Measurements from ENCODE around the gene SLC30A10. TPM values are rescaled to one million over a fixed set of nuclear protein-coding genes. Genes with fewer than 3 reads are reported as not detected.

SLC30A10 gene
- polyA plus RNA-seq, 2 of the 4 experiments (the other 2 are of a cell fraction): 0.03 to 0.04 TPM

GRCh38 chr1:219910716-219911115 is 17.6 kb downstream of the SLC30A10 start:
- CTCF ChIA-PET: no interaction called here
- FAIRE-seq (no peak), DNase-seq (ENCODE audit: low read depth in 1 of 2, low spot score in 1 of 2) (no peak), ATAC-seq (no peak)
- TF ChIP-seq HEYL (CRISPR knock-in tag; IDR thresholded peaks at IDR 0.05): no peak
- Histone ChIP-seq H3K4me2 (no peak overlapping the region), H3K9me3 (no peaks in the 10 kb centered on the region), H3K27ac (no peak overlapping the region), H3K4me3 (no peak overlapping the region), H3K4me1 (no peaks in the 10 kb centered on the region)
- 56% methylated on average over 6 of the region's 6 CpGs for WGBS (ENCODE audit: missing lambda C conversion rate)
- POLR2A ChIA-PET: no interaction called here

GRCh38 chr1:219909476-219909875 is 18.9 kb downstream of the SLC30A10 start:
- WGBS (ENCODE audit: missing lambda C conversion rate): 24% methylated on average over 4 of the region's 4 CpGs
- DNase-seq (ENCODE audit: low read depth in 1 of 2, low spot score in 1 of 2): no peak
- H3K4me2 ChIP-seq: no peak overlapping the region
- no peak for ATAC-seq
- POLR2A ChIA-PET: no interaction called here
- H3K4me1 ChIP-seq: no peaks in the 10 kb centered on the region
- no peak for TF ChIP-seq MAFK (IDR thresholded peaks at IDR 0.05; ENCODE audit: partially characterized antibody)
- TF ChIP-seq MAX (IDR thresholded peaks at IDR 0.05): no peak
- no peak for TF ChIP-seq HOXB13 (CRISPR knock-in tag; IDR thresholded peaks at IDR 0.05; ENCODE audit: low read depth)
- no peak for TF ChIP-seq ESRRA (IDR thresholded peaks at IDR 0.05; ENCODE audit: borderline replicate concordance, low read length)
- TF ChIP-seq POLR2A (IDR thresholded peaks at IDR 0.05; ENCODE audit: low read length): no peak
- no peak for TF ChIP-seq PBX3 (IDR thresholded peaks at IDR 0.05)
- no peak for TF ChIP-seq KDM1A (IDR thresholded peaks at IDR 0.05; ENCODE audit: low read depth)
- no peak for TF ChIP-seq CHD4 (IDR thresholded peaks at IDR 0.05; ENCODE audit: borderline replicate concordance)
- TF ChIP-seq RARB (CRISPR knock-in tag; IDR thresholded peaks at IDR 0.05): no peak
- TF ChIP-seq ZC3H11A (IDR thresholded peaks at IDR 0.05): no peak
- TF ChIP-seq ZNF302 (CRISPR knock-in tag; IDR thresholded peaks at IDR 0.05): no peak
- TF ChIP-seq REST (IDR thresholded peaks at IDR 0.05): no peak
- TF ChIP-seq MYC (IDR thresholded peaks at IDR 0.05; ENCODE audit: borderline replicate concordance, low read length): no peak
- CTCF ChIA-PET: interaction anchor here (0.6 to 1.2 kb wide), 2 partner anchors 13 to 138 kb away, joined by 3 read pairs; no protein-coding TSS in a partner anchor
- H3K9me3 ChIP-seq: no peaks in the 10 kb centered on the region
- no peak overlapping the region for H3K27ac ChIP-seq
- H3K4me3 ChIP-seq: no peak overlapping the region
- FAIRE-seq: no peak

- no peak for FAIRE-seq
- WGBS (ENCODE audit: missing lambda C conversion rate): 48% methylated on average over 3 of the region's 3 CpGs
- ChIA-PET CTCF (interaction anchor here (1.4 to 1.5 kb wide), 2 partner anchors 8 to 12 kb away, joined by 3 to 4 read pairs; no protein-coding TSS in a partner anchor), POLR2A (no interaction called here)
- TF ChIP-seq TP53 (CRISPR knock-in tag; IDR thresholded peaks at IDR 0.05): no peak
- TF ChIP-seq ZC3H11A (IDR thresholded peaks at IDR 0.05): no peak
- TF ChIP-seq ZNF302 (CRISPR knock-in tag; IDR thresholded peaks at IDR 0.05): no peak
- no peak for TF ChIP-seq CHD4 (IDR thresholded peaks at IDR 0.05; ENCODE audit: borderline replicate concordance)
- no peak for TF ChIP-seq ATOH8 (CRISPR knock-in tag; IDR thresholded peaks at IDR 0.05; ENCODE audit: low read depth)
- TF ChIP-seq FOSL2 (IDR thresholded peaks at IDR 0.05): no peak
- no peak for TF ChIP-seq FOSL2 (CRISPR knock-in tag; IDR thresholded peaks at IDR 0.05)
- TF ChIP-seq RFX5 (IDR thresholded peaks at IDR 0.05): no peak
- no peak for TF ChIP-seq E2F6 (IDR thresholded peaks at IDR 0.05; ENCODE audit: borderline replicate concordance, low read depth)
- no peak for TF ChIP-seq ZFP36 (IDR thresholded peaks at IDR 0.05; ENCODE audit: borderline replicate concordance, partially characterized antibody)
- no peak for TF ChIP-seq SMC3 (IDR thresholded peaks at IDR 0.05)
- no peak for TF ChIP-seq EP300 (IDR thresholded peaks at IDR 0.05)
- no peak for TF ChIP-seq POLR2AphosphoS2 (conservative IDR thresholded peaks at IDR 0.05; ENCODE audit: low read length)
- TF ChIP-seq CEBPB (IDR thresholded peaks at IDR 0.05): no peak
- no peak for TF ChIP-seq NFE2L2 (conservative IDR thresholded peaks at IDR 0.05; ENCODE audit: low read length)
- TF ChIP-seq FOSB (CRISPR knock-in tag; IDR thresholded peaks at IDR 0.05): no peak
- TF ChIP-seq HDAC2 (IDR thresholded peaks at IDR 0.05): no peak
- no peak for TF ChIP-seq JUN (IDR thresholded peaks at IDR 0.05)
- no peak for TF ChIP-seq BCL3 (IDR thresholded peaks at IDR 0.05)
- H3K4me1 ChIP-seq: no peaks in the 10 kb centered on the region
- no peak overlapping the region for H3K4me2 ChIP-seq
- H3K27ac ChIP-seq: no peak overlapping the region
- no peak for DNase-seq (ENCODE audit: low read depth in 1 of 2, low spot score in 1 of 2)
- ATAC-seq: 0 out of 6 replicates have a peak, but pooled peaks of 1 of the 2 experiments have one; percentile 45
- H3K4me3 ChIP-seq: no peak overlapping the region
- H3K9me3 ChIP-seq: no peaks in the 10 kb centered on the region
Measured at GRCh38 chr1:219908170-219908569, 20.2 kb downstream of the SLC30A10 start.

All from A549 (cell line).